ENCODE data around the gene DSTYK. TPM values are rescaled to one million over a fixed set of nuclear protein-coding genes. Genes with fewer than 3 reads are reported as not detected.

Gene DSTYK
- total RNA-seq, 2 donors from 2014 or later, result 10.9 to 11.9 TPM

- DNase-seq (ENCODE audit: low spot score), result no peak
- intact Hi-C loops (cut with DNase I), result no loop called here
These were observed 104.2 kb downstream of the DSTYK start for GRCh38 chr1:205107327-205107726.

GRCh38 chr1:205102404-205102803 lies 109.1 kb downstream of the DSTYK start:
- no peak for DNase-seq (ENCODE audit: low spot score)
- intact Hi-C loops (cut with DNase I), result no loop called here

GRCh38 chr1:205098242-205098641 lies 113.3 kb downstream of the DSTYK start:
- intact Hi-C loops (cut with DNase I), result no loop called here
- no peak for DNase-seq (ENCODE audit: low spot score)

GRCh38 chr1:205095422-205095821 lies 116.1 kb downstream of the DSTYK start:
- intact Hi-C loops (cut with DNase I), result no loop called here
- no peak for DNase-seq (ENCODE audit: low spot score)

Other genes starting within 250 kb of the DSTYK start
- under 1 TPM; 0.14 to 0.28 TPM for gene CNTN2, start 168.5 kb downstream of the DSTYK start, total RNA-seq
- 1 to 10 TPM; 1.4 to 1.5 TPM for gene TMEM81, start 127.2 kb downstream of the DSTYK start, total RNA-seq
- gene RBBP5, start 89.7 kb downstream of the DSTYK start, total RNA-seq, result 10 to 100 TPM in 1 of 2 donors, 1 to 10 TPM in 1; 8.3 to 10.2 TPM
- 1 to 10 TPM; 4.1 to 4.6 TPM for gene TMCC2, start 16.2 kb upstream of the DSTYK start, total RNA-seq
- 1 to 10 TPM; 1.1 to 1.5 TPM for gene NUAK2, start 110.0 kb upstream of the DSTYK start, total RNA-seq
- gene KLHDC8A, start 145.2 kb upstream of the DSTYK start, total RNA-seq, result under 1 TPM in 1 of 2 donors, not detected in 1; 0.83 TPM
- gene LEMD1, start 210.4 kb upstream of the DSTYK start, total RNA-seq, result not detected
- gene BLACAT1, start 244.3 kb upstream of the DSTYK start, total RNA-seq, result not detected

All from posterior vena cava (tissue), 2 donors.